Endothelial cell (in vitro differentiated cells): ENCODE data around the gene IRS2. TPM values are rescaled to one million over a fixed set of nuclear protein-coding genes. Genes with fewer than 3 reads are reported as not detected.

Source experiments
- DNase-seq: peaks from one replicate; pipeline ENCODE4 v3.0.0; 2021; ENCODE audit warnings: low spot score
- H3K27ac Mint-ChIP-seq: one replicate; pipeline ENCODE4 v1.8.0; 2021; ENCODE audit warnings: mixed read lengths, inconsistent platforms; ENCODE audit not compliant: unreplicated experiment
- H3K27me3 Mint-ChIP-seq: one replicate; pipeline ENCODE4 v1.8.0; 2021; ENCODE audit warnings: mild to moderate bottlenecking, moderate library complexity, mixed read lengths, inconsistent platforms; ENCODE audit not compliant: unreplicated experiment
- H3K36me3 Mint-ChIP-seq: one replicate; pipeline ENCODE4 v1.8.0; 2021; ENCODE audit warnings: mild to moderate bottlenecking, low read depth, mixed read lengths, inconsistent platforms; ENCODE audit not compliant: unreplicated experiment
- H3K4me1 Mint-ChIP-seq: one replicate; pipeline ENCODE4 v1.8.0; 2021; ENCODE audit warnings: mild to moderate bottlenecking, mixed read lengths, inconsistent platforms; ENCODE audit not compliant: unreplicated experiment
- H3K4me3 Mint-ChIP-seq: one replicate; pipeline ENCODE4 v1.8.0; 2021; ENCODE audit warnings: mild to moderate bottlenecking, mixed read lengths, inconsistent platforms; ENCODE audit not compliant: unreplicated experiment
- H3K9me3 Mint-ChIP-seq: one replicate; pipeline ENCODE4 v1.8.0; 2021; ENCODE audit warnings: mixed read lengths, inconsistent platforms; ENCODE audit not compliant: unreplicated experiment
- total RNA-seq: library from RNA; stranded (reverse); fragmentation: NEBNext Ultra II Directional; extraction: Animal tissue kit (Norgen Biotek cat#: 25700); gene quantifications from one replicate; pipeline ENCODE4 v1.2.1, GENCODE V29; 2021; ENCODE audit not compliant: unreplicated experiment
- TF ChIP-seq, protein P1 (sequence below): fragments of 200-600 bp; sonication (generic); IDR thresholded peaks from one replicate; pipeline ENCODE4 v1.5.0; 2021; ENCODE audit warnings: antibody characterized with exemption; ENCODE audit not compliant: unreplicated experiment

Gene IRS2
- total RNA-seq, 1 donor from 2014 or later = 16.4 TPM

- Mint-ChIP-seq H3K9me3 (no peaks in the 10 kb centered on the region), H3K4me3 (no peak overlapping the region), H3K27me3 (peaks cover 7% of the 10 kb centered on the region), H3K27ac (no peak overlapping the region), H3K4me1 (peaks cover 31% of the 10 kb centered on the region), H3K36me3 (peaks cover 5% of the 10 kb centered on the region)
- DNase-seq = no peak
- TF ChIP-seq, protein P1, sequence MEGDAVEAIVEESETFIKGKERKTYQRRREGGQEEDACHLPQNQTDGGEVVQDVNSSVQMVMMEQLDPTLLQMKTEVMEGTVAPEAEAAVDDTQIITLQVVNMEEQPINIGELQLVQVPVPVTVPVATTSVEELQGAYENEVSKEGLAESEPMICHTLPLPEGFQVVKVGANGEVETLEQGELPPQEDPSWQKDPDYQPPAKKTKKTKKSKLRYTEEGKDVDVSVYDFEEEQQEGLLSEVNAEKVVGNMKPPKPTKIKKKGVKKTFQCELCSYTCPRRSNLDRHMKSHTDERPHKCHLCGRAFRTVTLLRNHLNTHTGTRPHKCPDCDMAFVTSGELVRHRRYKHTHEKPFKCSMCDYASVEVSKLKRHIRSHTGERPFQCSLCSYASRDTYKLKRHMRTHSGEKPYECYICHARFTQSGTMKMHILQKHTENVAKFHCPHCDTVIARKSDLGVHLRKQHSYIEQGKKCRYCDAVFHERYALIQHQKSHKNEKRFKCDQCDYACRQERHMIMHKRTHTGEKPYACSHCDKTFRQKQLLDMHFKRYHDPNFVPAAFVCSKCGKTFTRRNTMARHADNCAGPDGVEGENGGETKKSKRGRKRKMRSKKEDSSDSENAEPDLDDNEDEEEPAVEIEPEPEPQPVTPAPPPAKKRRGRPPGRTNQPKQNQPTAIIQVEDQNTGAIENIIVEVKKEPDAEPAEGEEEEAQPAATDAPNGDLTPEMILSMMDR = no peak
Measured at GRCh38 chr13:109782823-109783431, 3.5 kb downstream of the IRS2 start.

DNA sequence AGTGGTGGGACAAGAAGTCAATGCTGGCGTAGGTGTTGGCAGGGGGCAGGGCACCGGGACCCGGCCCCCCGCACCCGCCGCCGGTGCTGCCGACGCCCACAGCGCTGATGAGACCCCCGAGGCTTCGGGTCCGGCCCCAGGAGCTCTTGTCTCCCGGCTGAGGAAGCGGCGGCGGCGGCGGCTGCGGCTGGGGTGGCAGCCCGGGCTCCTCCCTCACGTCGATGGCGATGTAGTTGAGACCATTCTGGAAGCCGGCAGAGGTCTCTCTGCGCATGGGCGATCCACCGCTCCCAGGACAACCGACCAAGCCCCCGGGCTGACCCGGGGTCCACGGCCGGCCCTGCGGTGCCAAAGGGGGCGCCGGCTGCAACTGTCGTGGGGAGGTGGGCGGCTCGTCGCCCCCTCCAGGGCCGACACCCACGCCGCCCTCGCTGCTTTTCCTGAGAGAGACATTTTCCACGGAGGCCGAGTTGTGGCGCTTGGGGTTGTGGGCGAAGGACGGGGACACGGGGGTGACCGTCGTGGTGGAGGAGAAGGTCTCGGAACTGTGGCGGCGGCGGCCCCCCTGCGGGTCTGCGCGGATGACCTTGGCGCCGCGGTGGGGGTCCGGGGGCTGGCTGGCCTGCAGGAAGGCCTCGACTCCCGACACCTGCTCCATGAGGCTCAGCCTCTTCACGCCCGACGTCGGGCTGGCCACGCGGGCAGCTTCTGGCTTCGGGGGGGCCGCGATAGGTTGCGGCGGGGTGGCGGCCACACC, 4.1 kb downstream of the IRS2 start:
- DNase-seq = no peak

GRCh38 chr13:109781384-109782065, 4.9 kb downstream of the IRS2 start:
- DNase-seq = no peak
- peak overlapping the region; percentile 65 for H3K4me3 Mint-ChIP-seq
- H3K27ac Mint-ChIP-seq = no peak overlapping the region
- peaks cover 7% of the 10 kb centered on the region for H3K27me3 Mint-ChIP-seq
- no peaks in the 10 kb centered on the region for H3K9me3 Mint-ChIP-seq
- H3K36me3 Mint-ChIP-seq = peaks cover 5% of the 10 kb centered on the region
- peaks cover 32% of the 10 kb centered on the region for H3K4me1 Mint-ChIP-seq
- TF ChIP-seq, protein P1 = no peak

More for the DNA sequence above, 4.1 kb downstream of the IRS2 start:
- Mint-ChIP-seq H3K4me1 (peaks cover 32% of the 10 kb centered on the region), H3K27ac (no peak overlapping the region), H3K4me3 (no peak overlapping the region), H3K27me3 (peaks cover 7% of the 10 kb centered on the region), H3K9me3 (no peaks in the 10 kb centered on the region), H3K36me3 (peaks cover 5% of the 10 kb centered on the region)
- TF ChIP-seq, protein P1 = no peak

- no peaks in the 10 kb centered on the region for H3K9me3 Mint-ChIP-seq
- peaks cover 7% of the 10 kb centered on the region for H3K27me3 Mint-ChIP-seq
- TF ChIP-seq, protein P1 = no peak
- no peak overlapping the region for H3K27ac Mint-ChIP-seq
- peak overlapping the region; percentile 65 for H3K4me3 Mint-ChIP-seq
- H3K36me3 Mint-ChIP-seq = peaks cover 5% of the 10 kb centered on the region
- H3K4me1 Mint-ChIP-seq = peaks cover 32% of the 10 kb centered on the region
- DNase-seq = no peak
Measured at GRCh38 chr13:109780845-109781383, 5.5 kb downstream of the IRS2 start.
